SK-N-SH (cell line): ENCODE measurements around the gene DPF3. TPM values are rescaled to one million over a fixed set of nuclear protein-coding genes. Genes with fewer than 3 reads are reported as not detected.

ENCODE experiments used
- CTCF ChIA-PET: fragments of 300-600, 350-600 bp; formaldehyde crosslinking; extraction: SDS; loops from one replicate; lab custom pipeline; 2021; lab: Yijun Ruan, JAX
- POLR2A ChIA-PET: fragments of 350-600 bp; sonication (Branson Sonifier 250); formaldehyde crosslinking; extraction: SDS; loops from one replicate; lab custom pipeline; 2020; ENCODE audit warnings: antibody characterized with exemption, inconsistent platforms; lab: Yijun Ruan, JAX
- DNase-seq: peaks from one replicate; pipeline ENCODE4 v3.0.0; 2012
- H2AFZ ChIP-seq: fragments of 200-600 bp; sonication (generic); 2 replicates; pipeline ENCODE4 v1.8.1; 2016; ENCODE audit warnings: antibody characterized with exemption, mild to moderate bottlenecking, low read depth
- H3F3A ChIP-seq: fragments of 200-600 bp; sonication (generic); replicated peaks from 2 replicates; pipeline ENCODE3; 2016; ENCODE audit warnings: antibody characterized with exemption, mild to moderate bottlenecking; ENCODE audit not compliant: insufficient read depth
- H3K27ac ChIP-seq, 2 experiments: fragments of 200-500 bp in 1 of 2; fragments of 200-600 bp in 1 of 2; sonication (Bioruptor generic) in 1 of 2; sonication (generic), shearing (Covaris generic) in 1 of 2; 2 replicates each; pipeline versions ENCODE4 v1.5.1 to v1.6.1; 2014 to 2016; ENCODE audit warnings: low read depth in 2 of 2, inconsistent platforms in 1 of 2, low read length in 1 of 2, mild to moderate bottlenecking in 1 of 2, mixed read lengths in 1 of 2
- H3K27me3 ChIP-seq: fragments of 200-600 bp; sonication (generic), shearing (Covaris generic); 2 replicates; pipeline ENCODE4 v1.6.1; 2016; ENCODE audit warnings: mixed run types; ENCODE audit not compliant: insufficient read depth
- H3K36me3 ChIP-seq, 2 experiments: fragments of 200-500 bp in 1 of 2; fragments of 200-600 bp in 1 of 2; sonication (Bioruptor generic) in 1 of 2; sonication (generic) in 1 of 2; replicated peaks in 1 of 2; 2 replicates each; pipeline versions ENCODE3 to v1.5.1; 2014 to 2016; ENCODE audit warnings: low read length in 1 of 2, mild to moderate bottlenecking in 1 of 2; ENCODE audit not compliant: insufficient read depth in 2 of 2, control insufficient read depth in 1 of 2
- H3K4me1 ChIP-seq, 2 experiments: fragments of 200-500 bp in 1 of 2; fragments of 200-600 bp in 1 of 2; sonication (Bioruptor generic) in 1 of 2; sonication (generic), shearing (Covaris generic) in 1 of 2; 2 replicates each; pipeline versions ENCODE4 v1.5.1 to v1.6.1; 2014 to 2016; ENCODE audit warnings: low read depth in 1 of 2, low read length in 1 of 2, mixed run types in 1 of 2; ENCODE audit not compliant: insufficient read depth in 2 of 2, control insufficient read depth in 1 of 2
- H3K4me2 ChIP-seq: fragments of 200-600 bp; sonication (generic), shearing (Covaris generic); 2 replicates; pipeline ENCODE4 v1.6.1; 2017; ENCODE audit warnings: mixed run types
- H3K4me3 ChIP-seq, 2 experiments: fragments of 200-500 bp in 1 of 2; fragments of 200-600 bp in 1 of 2; sonication (Bioruptor generic) in 1 of 2; sonication (generic), shearing (Covaris generic) in 1 of 2; 2 replicates each; pipeline versions ENCODE4 v1.5.1 to v1.8.1; 2014 to 2016; ENCODE audit warnings: low read depth in 2 of 2, inconsistent platforms in 1 of 2, low read length in 1 of 2, mild to moderate bottlenecking in 1 of 2, mixed read lengths in 1 of 2, moderate library complexity in 1 of 2
- H3K79me2 ChIP-seq: fragments of 200-600 bp; sonication (generic); 2 replicates; pipeline ENCODE4 v1.8.1; 2017; ENCODE audit warnings: mild to moderate bottlenecking; ENCODE audit not compliant: insufficient read depth
- H3K9ac ChIP-seq: fragments of 200-600 bp; sonication (generic); 2 replicates; pipeline ENCODE4 v1.6.1; 2017; ENCODE audit warnings: mixed run types
- H3K9me2 ChIP-seq: fragments of 200-600 bp; sonication (generic); 2 replicates; pipeline ENCODE4 v1.6.1; 2017; ENCODE audit warnings: mixed run types
- H3K9me3 ChIP-seq: fragments of 200-600 bp; sonication (generic); 2 replicates; pipeline ENCODE4 v1.6.1; 2017; ENCODE audit warnings: mixed run types, mild to moderate bottlenecking, moderate library complexity
- H4K20me1 ChIP-seq: fragments of 200-600 bp; sonication (generic); 2 replicates; pipeline ENCODE4 v1.6.1; 2017; ENCODE audit warnings: mild to moderate bottlenecking, mixed run types; ENCODE audit not compliant: insufficient read depth
- CHD2 ChIP-seq: fragments of 150-350 bp; IDR thresholded peaks from 2 replicates; pipeline ENCODE4 v1.6.1; 2018; ENCODE audit warnings: low read length; ENCODE audit not compliant: partially characterized antibody
- EZH2phosphoT487 ChIP-seq: fragments of 200-600 bp; sonication (generic); IDR thresholded peaks from 2 replicates; pipeline ENCODE4 v1.6.1; 2017; ENCODE audit warnings: low read depth, mixed run types, mild to moderate bottlenecking, antibody characterized with exemption, moderate library complexity, borderline replicate concordance
- FOXJ3 ChIP-seq: sonication (generic); formaldehyde crosslinking; IDR thresholded peaks from 2 replicates; pipeline ENCODE4 v1.5.1; 2020; ENCODE audit warnings: mild to moderate bottlenecking, missing genetic modification reagents
- FOXM1 ChIP-seq: IDR thresholded peaks from 2 replicates; pipeline ENCODE4 v1.4.0; 2012; ENCODE audit warnings: low read depth, mild to moderate bottlenecking
- GATA2 ChIP-seq: sonication (generic); formaldehyde crosslinking; IDR thresholded peaks from 2 replicates; pipeline ENCODE4 v1.5.0; 2020; ENCODE audit warnings: mild to moderate bottlenecking, missing genetic modification reagents
- NRF1 ChIP-seq: IDR thresholded peaks from 2 replicates; pipeline ENCODE4 v1.6.1; 2012; ENCODE audit warnings: low read depth, mild to moderate bottlenecking, low read length
- RAD21 ChIP-seq: IDR thresholded peaks from 2 replicates; pipeline ENCODE4 v1.6.1; 2012; ENCODE audit warnings: mild to moderate bottlenecking, low read length
- RCOR1 ChIP-seq: fragments of 150-350 bp; IDR thresholded peaks from 2 replicates; pipeline ENCODE4 v1.6.1; 2017; ENCODE audit warnings: antibody characterized with exemption, low read length
- RXRA ChIP-seq: IDR thresholded peaks from 2 replicates; pipeline ENCODE4 v1.4.0; 2012; ENCODE audit warnings: low read depth, mild to moderate bottlenecking, borderline replicate concordance
- SMC3 ChIP-seq: IDR thresholded peaks from 2 replicates; pipeline ENCODE4 v1.6.1; 2012; ENCODE audit warnings: low read depth, low read length, improper control_type of control experiment
- YY1 ChIP-seq: IDR thresholded peaks from 2 replicates; pipeline ENCODE4 v1.4.0; 2012; ENCODE audit warnings: low read depth, mild to moderate bottlenecking
- WGBS: methylation state at CpG from one replicate; pipeline ENCODE4 v1.1.6; 2017; ENCODE audit warnings: low lambda C conversion rate; 5-methylcytosine and 5-hydroxymethylcytosine counted together
- polyA plus RNA-seq, 3 experiments: library from polyadenylated mRNA; depleted of rRNA; stranded (reverse); fragments of >200 nt; gene quantifications; 2 replicates each; pipeline ENCODE4 v1.2.3, GENCODE V29; 2012
- TF ChIP-seq, protein P1 (sequence below): fragments of 150-350 bp; IDR thresholded peaks from 2 replicates; pipeline ENCODE4 v1.6.1; 2016; ENCODE audit warnings: mild to moderate bottlenecking, low read depth, low read length
- TF ChIP-seq, protein P2 (sequence below): fragments of 200-600 bp; sonication (generic); IDR thresholded peaks from 2 replicates; pipeline ENCODE4 v1.6.1; 2017; ENCODE audit warnings: antibody characterized with exemption, mild to moderate bottlenecking, moderate library complexity
- TF ChIP-seq, protein P3 (sequence below): fragments of 150-350 bp; IDR thresholded peaks from 2 replicates; pipeline ENCODE4 v1.6.1; 2017; ENCODE audit warnings: antibody characterized with exemption, low read length, low read depth, borderline replicate concordance

DPF3 gene
- polyA plus RNA-seq, 1 of the 3 experiments (the other 2 are of a cell fraction) = 2.8 TPM

DNA sequence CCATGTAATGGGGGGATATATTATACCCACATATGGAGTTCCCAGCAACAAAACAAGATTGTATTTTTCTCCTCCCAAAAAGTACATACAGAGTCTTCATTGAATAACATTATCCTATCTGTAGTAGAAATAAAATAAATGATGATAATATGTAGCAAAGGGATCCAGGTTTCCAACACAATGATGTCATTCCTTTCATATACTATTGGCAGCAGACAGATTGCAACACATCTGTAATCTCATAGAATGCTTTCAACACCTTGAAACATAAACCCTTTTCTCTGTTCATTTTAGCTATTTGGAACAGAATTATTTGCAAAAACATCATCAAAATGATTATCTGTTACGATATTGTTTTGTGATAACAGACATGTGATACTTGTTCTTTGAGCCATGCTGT is 317.6 kb downstream of the DPF3 start:
- no peaks in the 10 kb centered on the region for H3K9me3 ChIP-seq
- no peaks in the 10 kb centered on the region for H3K9me2 ChIP-seq
- POLR2A ChIA-PET = no interaction called here
- TF ChIP-seq, protein P1, sequence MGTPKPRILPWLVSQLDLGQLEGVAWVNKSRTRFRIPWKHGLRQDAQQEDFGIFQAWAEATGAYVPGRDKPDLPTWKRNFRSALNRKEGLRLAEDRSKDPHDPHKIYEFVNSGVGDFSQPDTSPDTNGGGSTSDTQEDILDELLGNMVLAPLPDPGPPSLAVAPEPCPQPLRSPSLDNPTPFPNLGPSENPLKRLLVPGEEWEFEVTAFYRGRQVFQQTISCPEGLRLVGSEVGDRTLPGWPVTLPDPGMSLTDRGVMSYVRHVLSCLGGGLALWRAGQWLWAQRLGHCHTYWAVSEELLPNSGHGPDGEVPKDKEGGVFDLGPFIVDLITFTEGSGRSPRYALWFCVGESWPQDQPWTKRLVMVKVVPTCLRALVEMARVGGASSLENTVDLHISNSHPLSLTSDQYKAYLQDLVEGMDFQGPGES = no peak
- TF ChIP-seq RCOR1 (no peak), FOXM1 (no peak), YY1 (no peak), CHD2 (no peak), RAD21 (no peak), SMC3 (no peak)
- TF ChIP-seq, protein P2, sequence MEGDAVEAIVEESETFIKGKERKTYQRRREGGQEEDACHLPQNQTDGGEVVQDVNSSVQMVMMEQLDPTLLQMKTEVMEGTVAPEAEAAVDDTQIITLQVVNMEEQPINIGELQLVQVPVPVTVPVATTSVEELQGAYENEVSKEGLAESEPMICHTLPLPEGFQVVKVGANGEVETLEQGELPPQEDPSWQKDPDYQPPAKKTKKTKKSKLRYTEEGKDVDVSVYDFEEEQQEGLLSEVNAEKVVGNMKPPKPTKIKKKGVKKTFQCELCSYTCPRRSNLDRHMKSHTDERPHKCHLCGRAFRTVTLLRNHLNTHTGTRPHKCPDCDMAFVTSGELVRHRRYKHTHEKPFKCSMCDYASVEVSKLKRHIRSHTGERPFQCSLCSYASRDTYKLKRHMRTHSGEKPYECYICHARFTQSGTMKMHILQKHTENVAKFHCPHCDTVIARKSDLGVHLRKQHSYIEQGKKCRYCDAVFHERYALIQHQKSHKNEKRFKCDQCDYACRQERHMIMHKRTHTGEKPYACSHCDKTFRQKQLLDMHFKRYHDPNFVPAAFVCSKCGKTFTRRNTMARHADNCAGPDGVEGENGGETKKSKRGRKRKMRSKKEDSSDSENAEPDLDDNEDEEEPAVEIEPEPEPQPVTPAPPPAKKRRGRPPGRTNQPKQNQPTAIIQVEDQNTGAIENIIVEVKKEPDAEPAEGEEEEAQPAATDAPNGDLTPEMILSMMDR = no peak
- H3K27me3 ChIP-seq = peaks cover 2% of the 10 kb centered on the region; the same call in 1 of the 2 replicates
- no peaks in the 10 kb centered on the region for H3F3A ChIP-seq
- CTCF ChIA-PET = interaction anchor here (0.9 to 1.7 kb wide), 3 partner anchors 9 to 329 kb away, joined by 3 to 5 read pairs (median 4); no protein-coding TSS in a partner anchor
- no peak overlapping the region for H2AFZ ChIP-seq
- no peak for DNase-seq
- peaks cover 0 to 17% of the 10 kb centered on the region in 2 experiments; a peak in 2 of 4 replicates for H3K4me1 ChIP-seq
- WGBS = 24% methylated on average over 1 of the region's 1 CpG
- no peaks in the 10 kb centered on the region for H3K36me3 ChIP-seq
- H3K9ac ChIP-seq = no peak overlapping the region
- no peaks in the 10 kb centered on the region for H3K79me2 ChIP-seq
- H3K4me3 ChIP-seq = no peak overlapping the region
- no peak overlapping the region for H3K4me2 ChIP-seq
- H4K20me1 ChIP-seq = no peaks in the 10 kb centered on the region
- H3K27ac ChIP-seq = no peak overlapping the region

DNA sequence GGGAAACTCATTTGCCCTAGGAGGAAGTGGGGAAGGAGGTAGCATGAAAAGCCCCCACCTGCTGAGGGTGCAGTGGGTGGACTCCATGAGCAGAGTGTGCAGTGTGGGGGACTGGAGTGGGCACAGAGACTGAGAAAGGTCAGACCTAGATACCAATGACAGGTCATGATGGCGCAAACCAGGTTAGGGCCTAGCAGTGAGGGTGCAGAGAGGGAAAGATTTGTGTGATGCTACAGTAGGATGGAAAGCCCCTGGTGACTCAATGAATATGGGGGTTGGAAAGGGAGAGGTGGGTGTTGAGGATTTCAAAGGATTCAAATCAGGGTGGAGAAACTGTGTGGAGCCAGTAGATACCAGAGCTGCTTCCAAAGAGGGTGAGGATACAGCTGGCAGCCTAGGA is 319.2 kb downstream of the DPF3 start:
- H3F3A ChIP-seq = no peaks in the 10 kb centered on the region
- H2AFZ ChIP-seq = no peak overlapping the region
- H3K9me3 ChIP-seq = no peaks in the 10 kb centered on the region
- ChIA-PET POLR2A (no interaction called here), CTCF (interaction anchor here (1.7 kb wide), 1 partner anchor 11 kb away, joined by 4 read pairs; no protein-coding TSS in a partner anchor)
- H3K4me3 ChIP-seq = no peak overlapping the region
- no peak for TF ChIP-seq FOXJ3
- TF ChIP-seq RXRA = no peak
- TF ChIP-seq NRF1 = no peak
- TF ChIP-seq, protein P1 = no peak
- no peak for TF ChIP-seq SMC3
- TF ChIP-seq YY1 = no peak
- no peak for TF ChIP-seq EZH2phosphoT487
- TF ChIP-seq, protein P3, sequence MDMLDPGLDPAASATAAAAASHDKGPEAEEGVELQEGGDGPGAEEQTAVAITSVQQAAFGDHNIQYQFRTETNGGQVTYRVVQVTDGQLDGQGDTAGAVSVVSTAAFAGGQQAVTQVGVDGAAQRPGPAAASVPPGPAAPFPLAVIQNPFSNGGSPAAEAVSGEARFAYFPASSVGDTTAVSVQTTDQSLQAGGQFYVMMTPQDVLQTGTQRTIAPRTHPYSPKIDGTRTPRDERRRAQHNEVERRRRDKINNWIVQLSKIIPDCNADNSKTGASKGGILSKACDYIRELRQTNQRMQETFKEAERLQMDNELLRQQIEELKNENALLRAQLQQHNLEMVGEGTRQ = no peak
- TF ChIP-seq GATA2 = no peak
- H3K36me3 ChIP-seq = no peaks in the 10 kb centered on the region
- DNase-seq = no peak
- H3K79me2 ChIP-seq = no peaks in the 10 kb centered on the region
- no peaks in the 10 kb centered on the region for H3K9me2 ChIP-seq
- H4K20me1 ChIP-seq = no peaks in the 10 kb centered on the region
- H3K27me3 ChIP-seq = no peaks in the 10 kb centered on the region
- H3K9ac ChIP-seq = no peak overlapping the region
- H3K4me1 ChIP-seq = peaks cover 0 to 19% of the 10 kb centered on the region in 2 experiments; a peak in 2 of 4 replicates
- WGBS = 64% methylated on average over 1 of the region's 1 CpG
- no peak overlapping the region; a peak in 1 of 4 replicates for H3K27ac ChIP-seq
- no peak overlapping the region for H3K4me2 ChIP-seq
